Stimulated activated naive CD4-positive, alpha-beta T cell treated with Interleukin-2 at 50 U/mL for 16 hours (primary cell): ENCODE results near the gene TMPRSS3.
"Not testable (repeated sequence)": the region's sequence is repeated elsewhere in the genome, so short reads cannot be mapped to it uniquely, and the experiment has no call there.

ENCODE experiments used
- DNase-seq: peaks from one replicate; lab custom pipeline; 2025; lab: John Stamatoyannopoulos, UW

The TMPRSS3 gene

GRCh38 chr21:42427809-42428419, 32.1 kb upstream of the TMPRSS3 start:
- DNase-seq, result no peak

- DNase-seq, result no peak
Measured at GRCh38 chr21:42426876-42427480, 31.1 kb upstream of the TMPRSS3 start.

- DNase-seq, result no peak
Measured at GRCh38 chr21:42426424-42426823, 30.6 kb upstream of the TMPRSS3 start.

- no peak for DNase-seq
Measured at GRCh38 chr21:42425591-42425990, 29.7 kb upstream of the TMPRSS3 start.

- DNase-seq, result peak; percentile 71
Measured at GRCh38 chr21:42424914-42425541, 29.2 kb upstream of the TMPRSS3 start.

- no peak for DNase-seq
Measured at GRCh38 chr21:42423685-42424084, 27.8 kb upstream of the TMPRSS3 start.

- peak; percentile 37 for DNase-seq
Measured at GRCh38 chr21:42423197-42423675, 27.4 kb upstream of the TMPRSS3 start.

- DNase-seq, result peak; percentile 13
Measured at GRCh38 chr21:42421018-42421793, 25.4 kb upstream of the TMPRSS3 start.

GRCh38 chr21:42419845-42420244, 24.0 kb upstream of the TMPRSS3 start:
- no peak for DNase-seq

GRCh38 chr21:42418886-42419285, 23.0 kb upstream of the TMPRSS3 start:
- DNase-seq, result no peak

- DNase-seq, result no peak
Measured at GRCh38 chr21:42417533-42417932, 21.7 kb upstream of the TMPRSS3 start.

- peak; percentile 94 for DNase-seq
Measured at GRCh38 chr21:42414928-42415769, 19.3 kb upstream of the TMPRSS3 start.

GRCh38 chr21:42414553-42414927, 18.7 kb upstream of the TMPRSS3 start:
- no peak for DNase-seq

GRCh38 chr21:42414066-42414465, 18.2 kb upstream of the TMPRSS3 start:
- no peak for DNase-seq

- peak; percentile 55 for DNase-seq
Measured at GRCh38 chr21:42413500-42413899, 17.6 kb upstream of the TMPRSS3 start.

- no peak for DNase-seq
Measured at GRCh38 chr21:42413093-42413492, 17.2 kb upstream of the TMPRSS3 start.

GRCh38 chr21:42412636-42412933, 16.7 kb upstream of the TMPRSS3 start:
- DNase-seq, result no peak

GRCh38 chr21:42411891-42412635, 16.2 kb upstream of the TMPRSS3 start:
- DNase-seq, result peak; percentile 9

- DNase-seq, result peak; percentile 34
Measured at GRCh38 chr21:42411197-42411869, 15.5 kb upstream of the TMPRSS3 start.

GRCh38 chr21:42409366-42409765, 13.5 kb upstream of the TMPRSS3 start:
- DNase-seq, result peak; percentile 11

GRCh38 chr21:42408718-42409117, 12.9 kb upstream of the TMPRSS3 start:
- DNase-seq, result not testable (repeated sequence)
